Bladder microvascular endothelial cell (primary cell): ENCODE results near the gene LHX8. TPM values are rescaled to one million over a fixed set of nuclear protein-coding genes. Genes with fewer than 3 reads are reported as not detected.

Source experiments
- total RNA-seq: library from RNA; depleted of rRNA; stranded (reverse); fragments of >200 nt; gene quantifications from 2 replicates; pipeline ENCODE4 v1.2.3, GENCODE V29; 2014

The LHX8 gene
- total RNA-seq, result not detected in 2 replicates

GRCh38 chr1:75133750-75134646, at the start of gene LHX8:
LHX8 (plus strand) TSS chr1:75134388; CDS start chr1:75136615, 2,227 bp downstream.

